Stimulated activated CD4-positive, alpha-beta T cell treated with anti-CD3 and anti-CD28 coated beads, TNF-alpha, amount 100 ng/mL, for 48 hours (primary cell): Measurements from ENCODE around the gene TMEM138.

ENCODE experiments used
- DNase-seq, 3 donors: peaks; one replicate each; pipeline ENCODE4 v3.0.0-alpha.2; 2020; ENCODE audit warnings: low read depth in 3 of 3

The TMEM138 gene

GRCh38 chr11:61406067-61406466 is 43.9 kb downstream of the TMEM138 start:
- no peak for DNase-seq

GRCh38 chr11:61406991-61407728 is 45.0 kb downstream of the TMEM138 start:
- DNase-seq: no peak

GRCh38 chr11:61411589-61411988 is 49.4 kb downstream of the TMEM138 start:
- DNase-seq: no peak

- no peak for DNase-seq
Observed at GRCh38 chr11:61413496-61413895, 51.3 kb downstream of the TMEM138 start.

- DNase-seq: no peak
Observed at GRCh38 chr11:61414547-61414946, 52.4 kb downstream of the TMEM138 start.

GRCh38 chr11:61415381-61415780 is 53.2 kb downstream of the TMEM138 start:
- no peak for DNase-seq

GRCh38 chr11:61416941-61417340 is 54.8 kb downstream of the TMEM138 start:
- no peak for DNase-seq

- no peak for DNase-seq
Observed at GRCh38 chr11:61417670-61418069, 55.5 kb downstream of the TMEM138 start.

GRCh38 chr11:61418136-61418535 is 56.0 kb downstream of the TMEM138 start:
- no peak for DNase-seq
